HT1080 (cell line): ENCODE results near the gene ZBTB40. TPM values are rescaled to one million over a fixed set of nuclear protein-coding genes. Genes with fewer than 3 reads are reported as not detected.

Experiments
- DNase-seq: peaks from one replicate; pipeline ENCODE4 v3.0.0-alpha.2; 2015; ENCODE audit warnings: low read depth
- total RNA-seq: library from RNA; depleted of rRNA; stranded (reverse); fragments of >200 nt; shearing (Covaris generic); gene quantifications from 2 replicates; pipeline ENCODE4 v1.2.3, GENCODE V29; 2014

ZBTB40 gene
- total RNA-seq, 1 experiment from 2014 or later: 13.0 TPM

DNA sequence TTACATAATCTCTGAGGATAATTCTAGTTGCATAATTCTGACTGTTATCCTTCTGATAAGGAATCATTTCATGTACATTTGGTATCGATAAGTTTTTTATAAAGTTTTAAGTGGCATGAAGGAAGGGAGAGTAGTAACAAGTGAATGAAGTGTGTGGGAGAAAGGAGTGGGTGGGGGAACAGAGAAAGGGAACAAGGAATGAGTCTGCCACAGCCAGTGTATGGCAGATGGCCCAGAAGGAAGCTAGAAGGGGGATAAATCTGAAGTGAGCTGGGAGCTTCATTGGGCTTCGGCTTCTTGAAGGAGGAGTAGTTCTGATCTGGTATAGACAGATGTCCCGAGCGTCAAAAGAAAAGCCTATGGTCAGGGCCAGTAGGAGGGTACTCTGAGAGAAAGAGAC is 18.6 kb downstream of the ZBTB40 start:
- DNase-seq: no peak

DNA sequence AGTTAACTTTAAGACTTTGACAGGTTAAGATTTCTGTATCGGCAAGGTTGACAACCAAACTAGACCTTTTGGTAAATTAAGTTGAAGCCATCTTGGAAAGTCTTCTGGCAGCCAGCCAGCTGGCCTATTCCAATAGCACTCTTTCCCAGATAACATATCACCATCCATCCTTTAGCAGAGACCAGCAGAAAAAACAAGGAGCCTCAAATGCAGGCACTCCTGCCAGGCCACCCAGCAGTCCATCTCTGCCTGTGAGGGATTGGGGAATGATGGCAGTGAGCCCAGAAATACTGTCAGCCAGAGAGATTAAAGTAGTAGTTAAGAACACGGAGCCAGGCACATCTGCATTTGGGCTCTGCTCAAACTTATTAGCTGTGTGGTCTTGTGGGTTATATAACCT is 19.4 kb downstream of the ZBTB40 start:
- DNase-seq: no peak

DNA sequence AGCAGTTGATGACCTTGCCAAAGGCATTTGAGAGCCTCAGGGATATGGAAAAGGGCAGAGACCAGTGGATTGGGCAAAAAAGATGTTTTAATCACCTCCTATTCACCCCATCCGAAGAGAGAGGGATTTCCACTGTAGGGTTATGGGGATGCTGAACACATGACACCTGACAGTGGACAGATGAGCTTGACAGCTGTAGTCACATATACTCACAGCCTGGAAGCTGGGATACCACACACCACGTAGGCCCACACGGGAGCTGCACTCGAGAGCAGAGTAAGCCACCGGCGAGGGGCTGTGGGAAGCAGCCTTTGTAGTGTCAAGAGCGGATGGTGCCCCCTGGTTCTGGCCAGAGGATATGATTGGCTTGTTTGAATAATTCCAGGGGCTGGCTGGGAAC is 20.0 kb downstream of the ZBTB40 start:
- DNase-seq: no peak

DNA sequence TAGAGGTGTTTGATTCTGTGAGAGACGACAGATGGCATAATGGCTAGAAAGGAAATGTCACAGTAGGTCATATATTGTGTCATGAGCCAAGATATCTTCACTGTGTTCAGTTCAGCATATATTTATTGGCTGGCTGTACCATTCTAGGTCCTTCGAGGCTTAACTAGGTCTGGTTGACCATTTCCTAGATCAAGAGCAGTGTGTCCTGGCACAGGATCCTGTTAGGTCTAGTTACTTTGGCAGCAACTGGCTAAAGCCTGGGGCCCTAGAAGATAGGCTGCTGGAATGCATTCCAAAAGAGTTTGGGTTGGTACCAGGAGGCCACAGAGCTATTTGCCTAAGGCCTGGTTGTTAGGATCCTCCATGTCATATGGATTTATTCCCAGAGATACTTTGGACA is 20.9 kb downstream of the ZBTB40 start:
- DNase-seq: no peak

DNA sequence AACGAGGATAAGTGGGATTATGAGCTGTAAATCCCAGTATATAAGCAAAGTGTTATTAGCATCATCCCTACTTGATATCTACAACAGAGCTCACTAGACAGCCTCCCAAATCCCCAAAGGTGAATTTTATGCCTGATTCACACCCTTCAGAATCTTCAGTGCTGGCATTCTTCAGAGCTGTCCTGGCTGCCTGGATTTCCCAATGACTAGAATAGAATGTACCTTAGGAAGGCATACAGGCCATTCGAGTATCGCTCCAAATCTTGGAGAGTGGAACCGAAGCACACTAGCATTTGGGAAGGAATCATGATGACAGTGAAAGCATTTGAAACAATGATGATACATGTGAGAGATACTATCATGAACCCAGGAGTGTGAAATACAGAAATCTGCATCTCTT is 22.3 kb downstream of the ZBTB40 start:
- no peak for DNase-seq

DNA sequence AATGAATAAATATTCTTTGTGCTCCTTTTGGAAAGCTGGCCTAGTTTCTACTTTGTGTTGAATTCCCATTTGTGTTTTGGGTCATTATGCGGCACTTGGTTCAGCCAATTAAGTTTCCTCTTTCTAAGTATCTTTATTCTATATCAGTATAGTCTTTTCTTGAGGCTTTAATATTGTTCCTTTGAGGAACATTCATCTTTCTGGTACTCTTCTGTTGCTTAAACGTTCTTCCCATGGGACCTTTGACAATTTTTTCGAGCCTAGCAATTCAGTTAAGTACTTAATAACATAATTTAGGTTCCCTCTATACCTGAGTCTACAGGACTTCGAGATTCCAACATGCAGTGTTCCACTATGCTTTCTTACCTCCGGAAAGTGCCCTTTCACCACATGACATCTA is 24.9 kb downstream of the ZBTB40 start:
- DNase-seq: no peak

DNA sequence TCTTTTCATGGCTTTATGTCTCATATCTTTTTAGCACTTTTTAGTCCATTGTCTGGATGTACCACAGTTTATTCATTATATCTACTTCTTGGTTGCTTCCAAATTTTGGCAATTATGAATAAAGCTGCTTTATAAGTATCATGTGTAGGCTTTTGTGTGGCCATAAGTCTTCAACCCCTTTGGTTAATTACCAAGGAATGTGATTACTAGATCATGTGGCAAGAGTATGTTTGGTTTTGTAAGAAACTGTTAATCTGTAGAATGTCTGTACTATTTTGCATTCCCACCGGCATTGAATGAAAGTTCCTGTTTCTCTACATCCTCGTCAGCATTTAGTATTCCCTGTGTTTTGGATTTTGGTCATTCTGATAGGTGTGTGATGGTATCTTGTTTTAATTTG is 31.5 kb downstream of the ZBTB40 start:
- DNase-seq: no peak

DNA sequence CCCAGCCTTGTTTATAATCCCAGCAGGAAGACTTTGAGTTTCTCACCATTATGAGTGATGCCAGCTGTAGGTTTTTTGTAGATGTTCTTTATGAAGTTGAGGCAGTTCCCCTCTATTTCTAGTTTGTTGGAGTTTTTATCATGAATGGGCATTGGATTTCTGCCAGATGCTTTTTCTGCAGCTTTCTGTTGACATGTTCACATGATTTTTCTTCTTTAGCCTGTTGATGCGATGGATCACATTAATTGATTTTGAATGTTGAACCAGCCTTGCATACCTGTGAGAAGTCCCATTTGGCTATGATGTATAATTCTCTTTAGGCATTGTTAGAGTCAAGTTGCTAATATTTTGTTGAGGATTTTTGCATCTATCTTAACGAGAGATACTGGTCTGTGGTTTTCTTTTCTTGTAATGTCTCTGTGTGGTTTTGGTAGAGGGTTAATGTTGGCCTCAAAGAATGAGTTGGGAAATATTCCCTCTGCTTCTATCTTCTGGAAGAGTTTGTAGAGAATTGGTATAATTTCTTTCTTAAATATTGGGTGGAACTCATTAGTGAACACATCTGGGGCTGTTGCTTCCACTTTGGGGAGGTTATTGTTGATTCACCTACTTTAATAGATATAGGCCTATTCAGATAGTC is 33.2 kb downstream of the ZBTB40 start:
- no peak for DNase-seq

DNA sequence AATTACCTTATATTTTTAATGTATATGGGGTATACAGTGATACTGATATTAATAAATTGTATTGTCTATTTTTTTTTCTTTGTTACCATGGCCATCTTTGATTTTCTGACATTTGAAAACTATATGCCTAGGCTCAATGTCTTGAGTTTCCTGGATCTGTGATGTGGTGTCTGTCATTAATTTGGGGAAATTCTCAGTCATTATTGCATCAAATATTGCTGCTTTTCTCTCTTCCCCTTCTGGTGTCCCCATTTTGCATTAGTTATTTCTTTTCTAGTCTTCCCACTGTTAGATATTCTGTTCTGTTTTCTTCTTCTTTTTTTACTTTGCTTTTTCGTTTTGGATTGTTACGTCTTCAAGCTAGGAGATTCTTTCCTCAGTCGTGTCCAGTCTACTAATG is 33.8 kb downstream of the ZBTB40 start:
- no peak for DNase-seq

DNA sequence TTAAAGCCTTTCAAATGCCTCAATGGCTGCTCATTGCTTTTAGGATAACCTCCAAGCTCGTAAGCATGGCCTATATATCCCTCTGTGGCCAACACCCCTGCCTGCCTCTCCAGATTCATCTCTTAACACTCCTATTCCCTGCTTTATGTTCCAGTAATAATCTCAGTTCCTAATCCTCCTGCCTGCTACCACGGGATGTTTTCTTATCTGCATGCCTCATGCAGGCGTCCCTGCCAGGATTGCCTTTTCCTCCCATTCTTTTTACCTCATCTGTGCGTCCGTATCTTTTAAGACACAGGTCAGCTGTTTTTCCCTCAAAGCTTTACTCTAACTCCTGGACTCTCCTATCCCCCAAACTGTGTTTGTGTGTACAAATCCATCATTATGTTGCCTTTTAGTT is 36.1 kb downstream of the ZBTB40 start:
- DNase-seq: no peak

DNA sequence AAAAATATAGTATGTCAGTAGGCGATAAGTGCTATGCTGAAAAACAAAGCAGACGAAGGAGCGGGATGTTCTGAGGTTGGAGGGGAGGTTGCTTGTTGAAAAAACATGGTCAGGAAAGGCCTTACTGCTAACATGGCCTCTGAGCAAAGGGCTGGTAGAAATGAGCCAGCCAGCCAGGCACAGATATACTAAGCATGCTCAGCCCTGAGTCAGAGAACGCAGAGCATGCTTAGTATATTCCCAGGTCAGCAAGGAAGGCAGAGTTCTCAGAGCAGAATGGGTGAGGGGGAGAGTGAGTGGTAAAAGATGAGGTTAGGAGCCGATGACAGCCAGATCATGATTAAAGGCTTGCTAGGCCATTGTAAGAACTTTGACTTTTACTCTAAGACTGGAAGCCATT is 36.7 kb downstream of the ZBTB40 start:
- DNase-seq: no peak

DNA sequence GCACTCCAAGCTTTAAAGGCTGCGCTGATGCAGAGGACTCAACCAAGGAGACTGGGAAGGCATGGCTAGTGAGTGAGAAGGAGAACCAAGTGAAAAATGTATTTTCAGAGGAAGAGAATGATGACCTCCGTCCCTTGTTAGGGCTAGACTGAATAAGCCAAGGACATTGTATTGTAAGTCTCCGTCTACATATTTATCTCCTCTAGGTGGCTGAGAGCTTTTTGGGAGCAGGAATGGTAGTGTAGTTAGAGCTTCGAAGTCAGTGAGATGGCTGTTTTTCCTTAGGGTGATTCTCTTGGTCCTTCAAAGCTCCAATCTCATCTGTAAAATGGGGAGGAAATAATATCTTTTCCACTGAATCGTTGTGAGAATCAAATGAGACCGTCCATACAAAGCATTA is 37.6 kb downstream of the ZBTB40 start:
- DNase-seq: no peak

DNA sequence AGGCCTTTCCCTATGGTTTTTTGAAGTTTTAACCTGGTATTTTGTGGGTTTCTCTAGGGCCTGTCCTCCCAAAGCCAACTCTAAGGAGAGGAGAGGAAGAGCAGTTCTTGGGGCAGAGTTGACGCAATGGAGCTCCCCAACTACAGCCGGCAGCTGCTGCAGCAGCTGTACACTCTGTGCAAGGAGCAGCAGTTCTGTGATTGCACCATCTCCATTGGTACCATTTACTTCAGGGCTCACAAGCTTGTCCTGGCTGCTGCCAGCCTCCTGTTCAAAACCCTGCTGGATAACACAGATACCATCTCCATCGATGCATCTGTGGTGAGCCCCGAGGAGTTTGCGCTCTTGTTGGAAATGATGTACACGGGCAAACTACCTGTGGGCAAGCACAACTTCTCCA is 38.2 kb downstream of the ZBTB40 start:
- no peak for DNase-seq

DNA sequence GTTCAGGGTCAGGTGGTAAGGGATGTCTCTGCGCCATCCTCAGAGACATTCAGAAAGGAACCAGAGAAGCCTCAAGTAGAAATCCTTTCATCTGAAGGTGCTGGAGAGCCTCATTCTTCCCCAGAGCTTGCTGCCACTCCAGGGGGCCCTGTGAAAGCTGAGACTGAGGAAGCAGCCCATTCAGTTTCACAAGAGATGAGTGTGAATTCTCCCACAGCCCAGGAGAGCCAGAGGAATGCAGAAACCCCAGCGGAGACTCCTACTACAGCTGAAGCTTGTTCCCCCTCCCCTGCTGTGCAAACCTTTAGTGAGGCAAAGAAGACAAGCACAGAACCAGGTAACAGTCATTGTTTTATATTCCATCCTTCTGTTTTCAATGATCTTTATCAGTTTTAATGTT is 38.7 kb downstream of the ZBTB40 start:
- no peak for DNase-seq

DNA sequence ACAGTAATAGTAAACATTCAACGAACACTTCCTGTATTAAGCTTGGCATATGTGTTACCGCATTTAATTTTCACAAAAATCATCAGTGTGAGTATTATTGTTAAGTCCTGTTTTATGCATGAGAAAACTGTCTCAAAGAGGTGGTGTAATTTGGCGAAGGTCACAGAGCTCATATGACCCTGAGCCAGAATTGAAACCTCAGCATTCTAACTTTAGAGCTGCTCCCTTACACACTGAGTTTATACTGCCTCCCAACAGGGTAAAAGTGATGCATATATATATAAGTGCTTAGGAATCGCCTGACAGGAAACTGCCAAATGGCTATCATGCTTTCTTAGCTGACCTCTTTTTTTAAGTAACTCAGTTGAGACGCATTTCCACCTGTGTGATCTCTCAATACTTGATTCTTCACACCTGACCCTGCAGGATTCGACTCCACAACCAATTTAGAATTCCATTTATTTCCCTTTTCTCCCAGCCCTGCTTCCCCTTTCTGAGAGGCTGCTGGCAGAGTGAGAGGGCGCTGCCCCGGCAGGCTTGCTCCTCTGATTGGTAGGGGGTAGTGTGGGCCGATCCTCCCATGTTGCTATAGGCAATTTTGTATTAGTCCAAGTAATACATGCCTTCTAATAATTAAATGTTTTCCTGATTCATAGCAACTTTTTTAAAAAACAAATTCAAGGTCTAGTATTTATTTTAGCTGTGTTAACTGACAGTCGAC is 40.5 kb downstream of the ZBTB40 start:
- DNase-seq: no peak

DNA sequence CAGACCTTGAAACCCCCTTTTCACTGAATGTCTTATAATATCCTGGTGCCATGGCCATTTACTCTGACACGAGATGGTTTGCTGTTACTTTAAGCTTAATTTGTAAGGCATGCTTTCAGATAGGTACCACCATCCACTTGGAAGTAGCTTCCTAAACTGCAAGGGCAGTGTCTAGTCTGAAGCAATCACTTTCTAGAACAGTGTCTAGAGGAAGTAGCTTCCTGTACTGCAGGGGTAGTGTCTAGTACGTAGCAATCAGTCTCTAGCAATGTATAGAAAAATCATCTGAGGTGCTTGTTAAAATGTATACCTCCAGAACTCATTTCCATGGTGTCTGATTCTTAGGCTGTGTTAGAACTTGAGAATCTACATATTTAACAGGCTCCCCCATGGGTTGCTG is 42.5 kb downstream of the ZBTB40 start:
- DNase-seq: no peak

DNA sequence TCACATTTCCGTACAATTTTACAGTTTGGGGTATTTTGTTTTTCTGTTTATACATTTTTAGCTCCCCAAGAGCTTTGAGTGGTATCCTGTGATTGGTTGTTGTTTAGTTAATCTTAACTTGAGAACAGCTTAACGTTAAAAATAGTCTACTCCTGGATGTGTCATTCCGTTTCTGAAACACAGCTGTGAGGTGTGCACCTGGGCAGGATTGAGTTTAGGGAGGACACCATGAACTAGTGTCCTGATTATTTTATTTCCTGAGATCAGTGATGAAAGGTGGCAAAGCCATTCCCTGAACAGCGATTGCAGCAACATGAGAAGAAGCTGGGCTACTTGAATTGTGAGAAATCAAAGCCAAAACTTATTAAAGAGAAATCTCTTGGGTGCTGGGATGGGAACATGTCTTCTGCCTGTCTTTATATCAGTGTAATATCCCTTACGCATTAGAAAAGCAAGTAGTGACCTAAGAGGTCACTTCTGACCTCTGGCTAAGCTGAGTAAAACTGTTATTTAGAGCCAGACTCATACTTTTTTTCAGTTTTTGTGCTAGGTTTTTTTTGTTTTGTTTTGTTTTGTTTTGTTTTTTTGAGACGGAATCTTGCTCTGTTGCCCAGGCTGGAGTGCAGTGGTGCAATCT is 43.4 kb downstream of the ZBTB40 start:
- no peak for DNase-seq

DNA sequence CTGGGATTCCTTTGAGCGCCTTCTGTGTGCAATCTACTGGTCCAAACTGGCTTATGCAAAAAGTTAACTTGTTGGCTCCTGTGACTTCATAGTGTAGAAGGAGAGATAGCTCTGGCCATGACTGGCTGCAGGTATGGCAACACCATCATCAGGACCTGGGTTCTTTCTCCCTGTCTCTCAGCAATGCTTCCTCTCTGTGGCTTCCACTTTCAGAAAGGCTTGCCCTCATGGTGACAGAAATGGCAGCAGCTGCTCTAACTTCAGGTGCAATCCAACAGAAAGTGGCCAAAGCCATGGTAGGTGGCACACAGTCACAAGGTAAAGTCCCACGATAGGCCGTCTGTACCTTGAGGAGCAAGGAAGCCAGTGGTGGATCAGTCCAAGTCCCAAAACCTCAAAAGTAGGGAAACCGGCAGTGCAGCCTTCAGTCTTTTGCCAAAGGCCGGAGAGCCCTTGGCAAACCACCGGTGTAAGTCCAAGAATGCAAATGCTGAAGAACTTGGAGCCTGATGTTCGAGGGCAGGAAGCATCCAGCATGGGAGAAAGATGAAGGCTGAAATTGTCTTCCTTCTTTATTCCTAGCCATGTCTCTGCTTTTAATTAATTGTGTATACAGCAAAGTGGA is 45.0 kb downstream of the ZBTB40 start:
- no peak for DNase-seq

DNA sequence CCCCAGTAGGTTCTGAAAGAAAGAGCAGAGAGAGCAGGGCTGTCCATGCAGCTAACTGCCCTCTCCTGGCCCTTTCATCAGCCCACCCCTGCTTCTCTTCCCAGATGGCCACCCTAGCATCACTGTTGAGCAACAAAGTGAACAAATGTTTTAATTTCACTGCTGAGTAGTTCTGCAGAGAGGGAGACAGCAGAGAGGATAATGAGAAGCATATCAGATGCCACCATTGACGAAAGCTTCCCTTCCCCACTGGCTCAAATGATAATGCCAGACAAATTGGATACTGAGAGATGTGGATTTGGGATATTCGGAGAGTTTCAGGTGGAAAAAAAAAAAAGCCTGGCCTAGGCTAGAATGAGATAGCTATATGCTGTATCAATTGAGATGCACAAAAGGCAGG is 46.8 kb downstream of the ZBTB40 start:
- DNase-seq: no peak

DNA sequence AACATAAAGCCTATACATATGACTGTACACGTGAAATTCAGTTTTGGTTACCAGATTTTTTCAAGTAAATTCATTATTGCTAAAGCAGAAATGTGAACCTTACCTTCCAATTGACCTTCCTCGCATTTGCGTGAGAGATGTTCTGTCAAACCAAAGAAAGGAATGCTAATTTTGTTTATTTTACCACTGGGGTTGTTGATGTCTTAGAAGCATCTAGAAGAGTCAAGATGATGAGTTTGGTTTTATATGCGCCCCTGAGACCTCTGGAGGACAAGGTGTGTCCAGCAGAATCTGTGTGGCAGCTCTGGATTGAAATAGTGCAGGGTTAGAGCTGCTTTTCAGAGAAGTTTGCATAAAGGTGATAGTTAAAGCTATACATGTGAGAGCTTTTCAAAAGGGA is 48.4 kb downstream of the ZBTB40 start:
- DNase-seq: no peak

DNA sequence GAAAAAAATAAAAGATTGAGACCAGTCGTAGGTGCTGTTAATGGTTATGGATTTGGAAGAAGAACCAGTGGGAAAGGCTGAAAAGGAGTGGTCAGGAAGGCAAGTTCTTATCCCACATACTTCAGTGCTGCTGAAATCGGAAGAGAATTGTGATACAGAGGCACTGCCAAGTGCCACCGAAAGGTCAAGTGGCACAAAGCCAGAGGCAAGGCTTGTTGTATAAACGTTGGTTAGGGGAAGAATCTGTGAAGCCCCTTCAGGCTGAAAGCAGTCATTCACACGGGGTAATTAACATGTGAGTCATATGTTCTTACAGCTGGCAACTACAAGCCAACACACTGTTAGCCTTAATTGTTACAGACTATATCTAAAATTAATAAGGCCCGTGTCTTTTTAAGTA is 48.8 kb downstream of the ZBTB40 start:
- peak; percentile 67 for DNase-seq

DNA sequence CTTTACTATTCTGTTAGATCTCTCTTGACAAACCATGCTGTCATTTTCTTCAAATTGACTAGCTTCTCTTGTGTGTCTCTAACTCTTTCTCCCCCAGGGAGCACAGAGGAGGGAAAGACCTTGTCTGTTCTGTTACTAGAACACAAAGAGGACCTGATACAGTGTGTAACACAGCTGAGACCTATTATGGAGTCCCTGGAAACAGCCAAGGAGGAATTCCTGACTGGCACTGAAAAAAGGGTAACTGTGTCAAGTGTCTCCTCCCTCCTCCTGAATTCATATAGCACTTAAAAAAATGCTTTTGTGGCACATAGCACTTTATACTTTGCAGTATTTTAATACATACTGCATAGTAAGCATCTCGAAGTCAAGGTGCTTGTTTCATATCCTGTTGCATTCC is 50.6 kb downstream of the ZBTB40 start:
- no peak for DNase-seq
